ENCODE measurements around the gene IKZF4.
"Not testable (repeated sequence)": the region's sequence is repeated elsewhere in the genome, so short reads cannot be mapped to it uniquely, and the experiment has no call there.

Gene IKZF4

GRCh38 chr12:56041552-56042429, 20.9 kb downstream of the IKZF4 start, which contains the start of gene RPS26:
Gene RPS26 (plus strand): TSS chr12:56041918. CDS start chr12:56042167, 249 bp downstream.
- peak; percentile 49 for DNase-seq

DNA sequence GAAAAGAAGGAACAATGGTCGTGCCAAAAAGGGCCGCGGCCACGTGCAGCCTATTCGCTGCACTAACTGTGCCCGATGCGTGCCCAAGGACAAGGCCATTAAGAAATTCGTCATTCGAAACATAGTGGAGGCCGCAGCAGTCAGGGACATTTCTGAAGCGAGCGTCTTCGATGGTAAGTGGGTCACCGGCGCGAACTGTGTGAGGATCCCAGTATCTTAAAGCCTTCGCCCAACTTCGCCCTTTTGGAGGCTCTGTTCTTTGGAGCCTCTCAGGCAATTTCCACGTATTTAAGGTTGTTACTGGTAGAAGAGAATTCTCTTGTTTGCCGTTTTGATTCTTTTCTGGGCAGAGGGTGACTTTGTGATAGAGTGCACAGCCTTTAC, 21.6 kb downstream of the IKZF4 start:
- not testable (repeated sequence) for DNase-seq

DNA sequence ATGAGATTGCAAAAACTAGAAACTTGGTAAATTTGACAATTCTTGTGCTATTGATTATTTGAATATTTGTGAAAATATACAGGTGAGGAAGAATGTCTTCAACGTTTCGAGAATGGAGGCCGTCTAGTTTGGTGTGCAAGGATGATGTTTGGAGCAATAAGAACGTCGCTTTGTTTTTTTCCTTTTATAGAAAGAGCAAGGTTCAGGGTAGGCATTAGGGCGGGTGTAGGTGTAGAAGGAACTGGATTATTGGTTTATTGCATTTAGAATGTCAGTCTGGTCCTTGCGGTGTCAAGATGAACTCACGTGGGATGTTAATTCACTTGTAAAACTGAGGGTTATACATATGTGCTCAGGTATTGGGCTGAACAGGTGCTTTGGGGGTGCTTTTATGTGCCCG, 22.0 kb downstream of the IKZF4 start:
- no peak for DNase-seq

- no peak for DNase-seq
Observed at GRCh38 chr12:56046027-56046780, 25.4 kb downstream of the IKZF4 start.

DNA sequence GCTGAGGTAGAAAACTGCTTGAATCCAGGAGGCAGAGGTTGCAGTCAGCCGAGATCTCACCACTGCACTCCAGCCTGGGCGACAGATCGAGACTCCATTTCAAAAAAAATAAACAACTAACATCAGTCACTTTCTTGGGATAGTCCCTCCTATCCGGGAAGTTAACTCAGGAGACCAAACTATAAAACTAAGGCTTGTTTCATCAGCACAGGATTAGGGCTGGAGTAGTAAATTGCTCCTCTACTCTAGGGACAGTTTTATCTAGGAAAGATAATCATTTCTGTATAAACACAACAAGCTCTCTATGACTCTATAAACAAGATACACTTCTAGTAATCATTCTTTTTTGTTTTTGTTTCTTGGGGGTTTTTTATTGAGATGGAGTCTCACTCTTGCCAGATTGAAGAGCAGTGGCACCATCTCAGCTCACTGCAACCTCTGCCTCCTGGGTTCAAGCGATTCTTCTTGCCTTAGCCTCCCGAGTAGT, 32.6 kb downstream of the IKZF4 start:
- no peak for DNase-seq

- not testable (repeated sequence) for DNase-seq
Observed at GRCh38 chr12:56059964-56060363, 39.1 kb downstream of the IKZF4 start.

DNA sequence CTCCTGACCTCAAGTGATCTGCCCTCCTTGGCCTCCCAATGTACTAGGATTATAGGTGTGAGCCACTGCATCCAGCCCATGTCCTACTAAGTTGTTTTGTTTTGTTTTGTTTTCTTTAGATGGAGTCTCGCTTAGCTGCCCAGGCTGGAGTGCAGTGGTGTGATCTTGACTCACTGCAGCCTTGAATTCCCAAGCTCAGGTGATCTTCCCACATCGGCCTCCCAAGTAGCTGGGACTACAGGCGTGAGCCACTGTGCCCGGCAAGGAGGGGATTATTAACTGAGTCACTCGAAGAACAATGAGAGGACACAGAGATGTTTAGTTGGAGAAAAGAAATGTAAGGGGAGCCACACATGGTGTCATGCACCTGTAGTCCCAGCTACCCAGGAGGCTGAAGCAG, 41.1 kb downstream of the IKZF4 start:
- no peak for DNase-seq

DNA sequence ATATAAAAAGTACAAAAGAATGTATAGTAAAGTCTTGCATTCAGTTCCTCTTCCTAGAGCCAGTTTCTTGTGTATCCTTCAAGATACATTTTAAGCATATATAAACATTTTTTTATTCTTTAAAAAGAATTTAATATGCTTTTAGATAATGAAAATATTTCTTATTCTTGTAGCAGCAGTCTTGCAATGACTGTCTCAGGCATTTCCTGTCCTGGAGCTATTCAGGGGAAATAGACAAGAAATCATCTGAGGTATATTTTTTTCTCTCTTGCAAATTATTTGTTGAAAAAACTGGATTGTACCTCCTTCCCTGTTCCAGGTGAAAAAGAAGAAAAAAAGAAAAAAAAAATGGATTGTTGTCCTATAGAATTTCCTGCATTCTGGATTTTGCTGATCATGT, 42.2 kb downstream of the IKZF4 start:
- DNase-seq: no peak

- no peak for DNase-seq
Observed at GRCh38 chr12:56071648-56072047, 50.8 kb downstream of the IKZF4 start.

DNA sequence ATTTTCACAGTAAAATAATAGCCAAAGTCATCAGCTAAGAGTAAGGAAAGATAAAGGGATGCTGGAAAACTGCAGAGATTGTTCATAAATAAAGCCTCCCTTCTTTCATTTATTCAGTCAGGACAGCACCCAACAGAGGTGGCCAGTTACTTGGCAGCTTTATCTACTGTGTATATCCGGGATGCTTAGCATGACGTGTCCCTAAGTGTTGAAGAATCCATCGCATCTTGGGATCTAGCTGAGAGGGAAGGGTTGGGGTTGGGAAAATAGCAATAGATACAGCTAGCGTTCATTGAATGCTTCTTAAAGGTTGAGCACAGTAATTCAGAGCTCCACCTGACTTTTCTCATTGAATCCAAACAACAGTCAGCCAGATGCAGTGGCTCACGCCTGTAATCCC, 53.6 kb downstream of the IKZF4 start:
- no peak for DNase-seq

- DNase-seq: not testable (repeated sequence)
Observed at GRCh38 chr12:56077966-56078365, 57.1 kb downstream of the IKZF4 start.

DNA sequence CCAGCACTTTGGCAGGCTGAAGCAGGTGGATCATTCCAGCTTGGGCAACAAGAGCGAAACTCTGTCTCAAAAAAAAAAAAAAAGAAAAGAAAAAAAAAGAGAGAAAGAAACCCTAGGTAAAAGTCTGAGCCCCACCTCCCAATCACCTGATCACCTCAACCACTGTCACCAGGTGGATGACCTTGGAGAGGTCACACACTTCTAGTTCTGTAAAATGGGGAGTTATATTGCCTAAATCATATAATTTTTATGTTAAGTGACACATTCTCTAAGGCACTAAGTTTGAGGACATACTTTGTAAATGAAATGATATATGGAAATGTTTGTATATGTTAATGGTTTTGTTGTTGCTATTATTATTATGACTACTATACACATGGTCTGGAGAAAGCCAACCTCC, 57.6 kb downstream of the IKZF4 start:
- no peak for DNase-seq

- DNase-seq: peak; percentile 92
Observed at GRCh38 chr12:56078931-56079722, 58.3 kb downstream of the IKZF4 start.

DNA sequence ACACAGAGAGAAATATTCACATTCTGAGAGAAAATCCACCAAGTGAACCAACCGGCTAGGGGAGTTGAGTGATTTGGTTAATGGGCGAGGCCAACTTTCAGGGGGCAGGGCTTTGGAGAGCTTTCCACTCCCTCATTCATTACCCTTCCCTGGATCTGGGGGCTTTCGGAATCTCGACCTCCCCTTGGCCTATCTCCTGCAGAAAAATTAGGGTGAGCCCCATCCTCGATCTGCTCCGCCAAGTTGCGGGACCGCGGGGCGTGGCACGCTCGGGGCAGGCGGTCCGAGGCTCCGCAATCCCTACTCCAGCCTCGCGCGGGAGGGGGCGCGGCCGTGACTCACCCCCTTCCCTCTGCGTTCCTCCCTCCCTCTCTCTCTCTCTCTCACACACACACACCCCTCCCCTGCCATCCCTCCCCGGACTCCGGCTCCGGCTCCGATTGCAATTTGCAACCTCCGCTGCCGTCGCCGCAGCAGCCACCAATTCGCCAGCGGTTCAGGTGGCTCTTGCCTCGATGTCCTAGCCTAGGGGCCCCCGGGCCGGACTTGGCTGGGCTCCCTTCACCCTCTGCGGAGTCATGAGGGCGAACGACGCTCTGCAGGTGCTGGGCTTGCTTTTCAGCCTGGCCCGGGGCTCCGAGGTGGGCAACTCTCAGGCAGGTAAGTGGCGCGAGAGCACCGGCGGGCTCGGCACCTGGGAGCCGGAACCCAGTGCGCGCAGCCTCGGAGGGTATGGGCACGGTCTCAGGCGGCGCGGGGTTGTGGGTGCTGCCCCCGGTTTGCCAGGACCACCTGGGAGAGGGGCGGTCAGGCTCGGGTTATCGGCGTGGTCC, 59.1 kb downstream of the IKZF4 start, which contains the start of gene ERBB3:
TSS of gene ERBB3 (plus strand) at position 443 of the 833 bp plus-strand sequence. CDS start at position 579, 136 bp downstream.
- peak; percentile 89 for DNase-seq

DNA sequence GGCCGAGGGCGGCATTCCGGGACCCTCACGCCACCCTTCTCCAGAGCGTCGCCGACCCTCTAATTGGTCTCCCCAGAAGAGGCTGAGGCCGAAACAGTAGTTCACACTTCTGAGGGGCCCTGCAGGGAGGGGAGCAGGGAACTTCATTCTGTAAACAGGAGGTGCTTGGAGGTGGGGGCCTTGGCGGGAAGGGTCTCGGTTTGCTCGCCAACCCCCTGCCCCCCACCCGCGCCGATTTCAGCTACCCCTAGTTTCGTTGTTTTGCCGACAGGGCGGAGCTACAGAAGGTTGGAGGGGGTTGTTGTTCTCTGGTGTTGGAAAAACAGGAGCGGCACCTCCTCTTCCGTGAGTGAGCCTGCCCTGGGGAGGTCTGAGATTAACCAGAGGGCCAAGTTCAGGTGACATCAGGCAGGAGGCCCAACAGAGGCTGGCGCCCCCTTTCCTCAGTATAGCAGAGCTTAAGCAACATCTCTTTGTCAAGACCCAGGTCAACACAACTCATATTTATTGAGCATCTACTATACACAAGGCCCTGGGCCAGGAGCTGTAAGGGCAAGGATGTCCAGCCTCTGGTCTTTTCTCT, 59.8 kb downstream of the IKZF4 start:
- no peak for DNase-seq

- DNase-seq: no peak
Observed at GRCh38 chr12:56081393-56082347, 60.8 kb downstream of the IKZF4 start.

- DNase-seq: no peak
Observed at GRCh38 chr12:56082382-56082781, 61.5 kb downstream of the IKZF4 start.

- no peak for DNase-seq
Observed at GRCh38 chr12:56082967-56083366, 62.1 kb downstream of the IKZF4 start.

DNA sequence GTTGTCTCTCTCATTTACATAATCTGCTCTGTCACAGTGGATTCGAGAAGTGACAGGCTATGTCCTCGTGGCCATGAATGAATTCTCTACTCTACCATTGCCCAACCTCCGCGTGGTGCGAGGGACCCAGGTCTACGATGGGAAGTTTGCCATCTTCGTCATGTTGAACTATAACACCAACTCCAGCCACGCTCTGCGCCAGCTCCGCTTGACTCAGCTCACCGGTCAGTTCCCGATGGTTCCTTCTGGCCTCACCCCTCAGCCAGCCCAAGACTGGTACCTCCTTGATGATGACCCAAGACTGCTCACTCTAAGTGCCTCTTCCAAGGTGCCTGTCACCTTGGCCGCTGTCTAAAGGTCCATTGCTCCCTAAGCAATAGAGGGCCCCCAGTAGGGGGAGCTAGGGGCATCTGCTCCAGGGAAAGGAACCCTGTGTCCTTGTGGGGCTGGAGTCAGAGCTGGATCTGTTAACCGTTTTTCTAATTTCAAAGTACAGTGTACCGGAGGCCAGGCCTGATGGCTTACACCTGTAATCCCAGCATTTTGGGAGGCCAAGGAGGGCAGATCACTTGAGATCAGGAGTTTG, 64.2 kb downstream of the IKZF4 start:
- DNase-seq: peak; percentile 70

- DNase-seq: no peak
Observed at GRCh38 chr12:56086096-56086495, 65.3 kb downstream of the IKZF4 start.

Measured in 8988T (cell line).